Measurements from ENCODE around the gene UBR2. TPM values are rescaled to one million over a fixed set of nuclear protein-coding genes. Genes with fewer than 3 reads are reported as not detected.

Gene UBR2
- total and polyA plus RNA-seq, 9 donors = 10.2 to 29.2 (median 23.7) TPM

- 11 to 16% (median 14%) methylated on average over 9 of the region's 9 CpGs for WGBS, 3 donors
- intact Hi-C loops (cut with DNase I) = no loop called here
Observed at GRCh38 chr6:42710316-42710715, 146.5 kb downstream of the UBR2 start.

GRCh38 chr6:42711930-42712329, 148.1 kb downstream of the UBR2 start:
- no peak for DNase-seq
- H3K4me1 ChIP-seq (ENCODE audit: insufficient read depth) = no peaks in the 10 kb centered on the region
- H3K36me3 ChIP-seq = no peaks in the 10 kb centered on the region
- 91 to 93% (median 92%) methylated on average over 5 of the region's 5 CpGs for WGBS, 3 donors
- intact Hi-C loops (cut with DNase I) = no loop called here
- H3K27ac ChIP-seq = no peak overlapping the region
- no peaks in the 10 kb centered on the region for H3K27me3 ChIP-seq
- no peak overlapping the region for H3K4me3 ChIP-seq
- H3K9me3 ChIP-seq = no peaks in the 10 kb centered on the region
- TF ChIP-seq CTCF (IDR thresholded peaks at IDR 0.05) = no peak
- TF ChIP-seq POLR2A (IDR thresholded peaks at IDR 0.05) = no peak
- no peak for TF ChIP-seq EP300 (IDR thresholded peaks at IDR 0.05)

More at GRCh38 chr6:42710316-42710715, 146.5 kb downstream of the UBR2 start:
- no peak for DNase-seq
- no peaks in the 10 kb centered on the region for H3K36me3 ChIP-seq
- no peak overlapping the region for H3K27ac ChIP-seq
- H3K9me3 ChIP-seq = no peaks in the 10 kb centered on the region
- TF ChIP-seq POLR2A (IDR thresholded peaks at IDR 0.05) = no peak
- no peak for TF ChIP-seq EP300 (IDR thresholded peaks at IDR 0.05)
- TF ChIP-seq CTCF (IDR thresholded peaks at IDR 0.05) = no peak
- H3K4me3 ChIP-seq = no peak overlapping the region
- no peaks in the 10 kb centered on the region for H3K27me3 ChIP-seq
- H3K4me1 ChIP-seq (ENCODE audit: insufficient read depth) = no peaks in the 10 kb centered on the region

GRCh38 chr6:42714098-42714761, 150.4 kb downstream of the UBR2 start:
- no peak for TF ChIP-seq CTCF (IDR thresholded peaks at IDR 0.05)
- TF ChIP-seq POLR2A (IDR thresholded peaks at IDR 0.05) = no peak
- TF ChIP-seq EP300 (IDR thresholded peaks at IDR 0.05) = no peak
- Histone ChIP-seq H3K27me3 (no peaks in the 10 kb centered on the region), H3K9me3 (no peaks in the 10 kb centered on the region), H3K4me1 (ENCODE audit: insufficient read depth) (no peaks in the 10 kb centered on the region), H3K4me3 (no peak overlapping the region), H3K27ac (no peak overlapping the region), H3K36me3 (no peaks in the 10 kb centered on the region)
- DNase-seq = no peak
- 81 to 85% (median 83%) methylated on average over 4 of the region's 4 CpGs for whole genome bisulfite sequencing, 3 donors
- intact Hi-C loops (cut with DNase I) = no loop called here

GRCh38 chr6:42715871-42716270, 152.0 kb downstream of the UBR2 start:
- H3K27me3 ChIP-seq = no peaks in the 10 kb centered on the region
- H3K36me3 ChIP-seq = no peaks in the 10 kb centered on the region
- no peak for TF ChIP-seq POLR2A (IDR thresholded peaks at IDR 0.05)
- no peak for TF ChIP-seq EP300 (IDR thresholded peaks at IDR 0.05)
- TF ChIP-seq CTCF (IDR thresholded peaks at IDR 0.05) = no peak
- 83 to 88% (median 87%) methylated on average over 4 of the region's 4 CpGs for WGBS, 3 donors
- no peaks in the 10 kb centered on the region for H3K4me1 ChIP-seq (ENCODE audit: insufficient read depth)
- no peaks in the 10 kb centered on the region for H3K9me3 ChIP-seq
- no peak overlapping the region for H3K27ac ChIP-seq
- no peak overlapping the region for H3K4me3 ChIP-seq
- no peak for DNase-seq
- intact Hi-C loops (cut with DNase I) = no loop called here

Data from ovary (tissue), 9 donors.